SH-SY5Y (cell line): Measurements from ENCODE around the gene C10orf90.

Experiments used
- GATA2 ChIP-seq: IDR thresholded peaks from 2 replicates; pipeline ENCODE4 v1.6.1; 2011; ENCODE audit warnings: mild to moderate bottlenecking, low read depth, low read length
- GATA3 ChIP-seq: IDR thresholded peaks from 2 replicates; pipeline ENCODE4 v1.6.1; 2011; ENCODE audit warnings: low read depth, mild to moderate bottlenecking, low read length, moderate library complexity

C10orf90 gene

DNA sequence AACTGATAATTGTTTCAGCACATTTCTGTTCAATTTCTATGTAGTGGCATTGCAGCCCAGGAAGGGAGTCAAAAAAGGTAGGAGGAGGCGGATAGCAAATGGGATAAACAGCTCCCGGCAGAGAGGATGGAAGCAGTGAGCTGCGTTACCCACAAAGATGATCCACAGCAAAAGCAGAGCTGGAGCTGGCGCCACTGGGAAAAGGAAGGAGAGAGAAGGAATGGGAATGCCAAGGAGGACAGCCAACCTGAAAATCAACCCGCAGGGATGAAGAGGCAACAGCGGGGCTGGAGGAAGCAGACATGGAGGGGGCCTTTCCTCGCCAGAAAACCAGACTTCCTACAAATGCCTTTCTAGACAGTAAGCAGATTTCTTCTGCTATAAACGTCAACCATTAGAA, 199.5 kb downstream of the C10orf90 start:
- TF ChIP-seq GATA3 = no peak
- no peak for TF ChIP-seq GATA2

DNA sequence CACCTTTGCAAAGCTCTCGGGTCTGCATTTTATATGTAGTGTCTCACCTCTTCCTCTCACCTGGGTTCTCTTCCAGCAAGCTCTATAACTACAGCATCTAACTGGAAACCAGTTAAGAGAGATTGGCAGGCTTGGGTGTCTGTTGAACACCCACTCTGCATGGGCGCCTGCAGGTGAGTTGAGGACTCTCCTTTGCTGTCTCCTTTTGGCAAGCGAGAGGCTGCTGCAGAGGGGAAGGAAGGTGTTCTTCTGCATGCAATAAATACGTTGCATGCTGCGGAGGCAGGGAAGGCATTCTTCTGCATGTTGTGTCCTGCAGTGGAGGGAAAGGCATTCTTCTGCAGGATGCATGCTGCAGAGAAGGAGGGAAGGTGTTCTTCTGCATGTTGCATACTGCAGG, 200.8 kb downstream of the C10orf90 start:
- TF ChIP-seq GATA3 (no peak), GATA2 (no peak)

DNA sequence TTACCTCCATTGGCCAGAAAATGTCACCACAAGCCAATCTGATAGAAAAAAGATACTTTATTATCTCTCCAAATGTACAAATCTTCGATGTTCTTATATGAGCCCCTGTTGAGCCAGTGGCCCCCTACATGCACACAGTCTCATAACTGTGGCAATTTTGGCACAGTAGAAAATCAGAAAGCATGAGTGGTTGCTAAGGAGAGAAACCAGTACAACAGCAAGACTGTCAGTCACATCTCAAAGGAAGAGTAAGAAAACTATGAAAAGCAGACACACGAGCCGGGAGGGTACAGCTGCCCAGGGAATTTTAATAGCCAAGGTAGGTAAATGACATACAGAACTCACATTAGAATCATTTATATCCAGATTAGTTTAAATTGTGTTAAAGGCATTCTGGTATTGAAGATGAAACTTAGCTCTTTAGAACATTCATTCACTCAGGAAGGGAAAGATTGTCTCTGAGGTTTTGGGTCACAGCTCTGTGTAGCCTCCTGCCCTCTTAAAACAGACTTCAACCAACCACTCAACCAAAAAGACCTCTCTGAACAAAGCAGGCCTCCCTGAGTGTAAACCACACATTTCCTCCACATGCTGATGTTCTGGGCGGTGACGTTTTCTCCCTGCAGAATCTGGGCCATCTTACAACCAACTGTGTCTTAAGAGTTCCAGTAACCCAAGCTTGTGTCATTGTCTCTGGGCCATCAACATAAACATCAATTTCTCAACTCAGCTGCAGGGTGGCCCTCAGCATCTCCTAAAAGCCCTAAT, 201.4 kb downstream of the C10orf90 start:
- TF ChIP-seq GATA3 (no peak), GATA2 (no peak)

DNA sequence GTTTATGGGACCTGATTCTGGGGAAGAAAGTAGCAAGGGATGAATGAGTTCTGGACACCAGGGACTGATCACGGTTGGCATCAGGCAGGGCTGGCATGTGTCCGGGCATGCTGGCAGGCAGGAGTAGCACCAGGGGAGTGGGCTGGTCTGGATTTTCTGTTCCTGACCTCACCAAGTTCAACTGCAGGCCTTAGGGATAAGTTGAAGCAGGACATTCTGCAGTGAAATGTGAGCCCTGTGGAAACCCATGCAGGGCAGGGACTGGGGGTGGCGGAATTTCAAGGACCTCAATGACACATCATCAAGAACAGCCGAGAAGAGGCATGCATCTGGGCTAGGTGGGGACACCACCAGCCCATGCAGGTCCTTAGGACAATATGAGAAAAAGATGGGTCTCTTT, 202.0 kb downstream of the C10orf90 start:
- no peak for TF ChIP-seq GATA3
- no peak for TF ChIP-seq GATA2

DNA sequence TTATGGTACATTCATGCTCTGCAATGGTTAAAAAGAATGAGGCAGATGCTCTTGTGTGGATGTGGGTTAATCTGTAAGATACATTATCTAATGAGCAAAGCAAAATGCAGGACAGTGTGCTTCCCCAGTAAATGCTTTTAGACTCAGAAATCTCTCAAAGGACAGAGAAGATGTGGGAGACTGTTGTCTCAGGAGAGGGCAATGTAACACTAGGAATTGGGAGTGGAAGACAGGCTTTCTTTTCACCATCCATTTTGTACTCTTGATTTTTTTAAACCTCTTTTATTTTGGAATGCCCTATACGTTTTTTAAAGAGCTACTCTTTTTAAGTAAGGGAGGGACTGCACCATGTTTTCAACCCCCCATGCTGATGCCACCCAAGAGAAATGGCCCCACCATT, 204.7 kb downstream of the C10orf90 start:
- TF ChIP-seq GATA2 (no peak), GATA3 (no peak)

DNA sequence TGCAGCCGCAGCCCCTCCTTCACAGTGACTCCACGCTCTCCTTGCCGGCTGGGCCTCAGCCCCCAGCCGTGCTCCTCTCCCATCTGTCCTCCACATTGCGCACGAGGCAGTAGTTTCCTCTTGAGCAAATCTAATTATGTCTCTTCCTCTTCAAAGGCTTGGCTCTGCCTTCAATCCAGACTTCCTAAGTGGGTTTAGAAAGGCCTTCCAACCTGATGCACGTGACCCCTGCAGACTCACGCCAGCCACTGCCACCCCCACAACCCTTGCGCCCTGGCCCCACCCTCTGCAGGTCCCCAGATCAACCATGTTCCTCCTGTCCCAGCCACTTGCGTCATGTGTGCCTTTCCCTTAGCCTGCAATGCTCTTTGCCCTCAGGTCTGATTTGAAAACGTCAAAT, 207.2 kb downstream of the C10orf90 start:
- TF ChIP-seq GATA2 = no peak
- TF ChIP-seq GATA3 = no peak

DNA sequence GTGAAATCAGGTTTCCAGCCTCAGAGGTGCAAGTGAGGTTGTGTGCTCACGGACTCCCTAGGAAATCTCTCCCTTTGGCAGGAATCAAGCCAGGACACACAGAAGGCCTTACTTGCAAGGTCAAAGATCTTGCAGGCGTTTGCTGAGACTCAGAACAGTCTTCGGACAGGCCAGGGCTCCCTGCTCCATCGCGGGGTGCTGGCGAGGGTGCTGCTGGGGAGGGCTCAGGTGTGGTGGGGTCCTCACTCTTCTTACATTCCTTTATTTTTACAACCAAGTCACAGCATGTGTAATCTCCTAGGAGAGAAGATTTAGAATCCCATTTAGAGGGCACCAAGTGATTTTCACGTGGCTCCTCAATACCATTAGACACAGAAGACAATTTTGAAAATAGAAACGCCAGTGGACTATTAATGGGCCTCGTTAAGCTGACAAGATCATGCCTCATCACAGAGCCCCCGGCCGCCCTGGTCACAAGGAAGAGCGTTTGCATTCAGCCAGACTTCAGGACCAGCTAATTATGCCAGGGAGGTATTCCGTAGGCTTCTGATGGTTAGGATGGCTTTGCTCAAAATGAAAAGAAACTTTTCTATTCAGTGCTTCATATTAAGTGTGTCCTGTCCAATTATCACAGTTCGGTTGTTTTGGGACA, 209.1 kb downstream of the C10orf90 start:
- TF ChIP-seq GATA2 = no peak
- no peak for TF ChIP-seq GATA3

DNA sequence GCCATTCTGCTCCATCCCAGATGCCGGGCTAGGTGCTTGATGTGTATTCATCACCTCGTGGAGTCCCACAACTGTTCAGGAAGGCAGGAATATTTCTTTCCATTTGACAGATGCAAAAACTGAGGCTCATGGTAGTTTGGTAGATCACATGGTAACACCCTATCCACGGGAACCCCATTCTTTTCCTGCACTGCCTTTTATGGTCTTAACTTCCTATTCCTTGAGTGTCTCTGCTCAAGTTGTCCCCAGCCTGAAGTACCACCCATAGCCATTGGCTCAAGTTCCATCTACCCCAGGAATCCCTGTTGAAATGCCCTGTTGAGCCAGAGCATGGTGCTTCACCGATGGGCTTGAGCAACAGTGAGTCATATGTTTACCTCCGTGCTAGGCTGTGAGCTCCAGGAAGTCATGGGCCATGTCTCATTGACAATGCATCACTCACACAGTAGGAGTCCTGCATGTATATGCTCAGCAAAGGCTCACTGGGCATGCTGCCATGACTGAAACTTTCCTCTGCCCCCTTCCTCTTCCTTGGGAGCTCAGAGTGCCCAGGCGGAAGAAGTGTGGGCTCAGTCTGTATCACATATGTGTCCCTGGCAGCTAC, 210.5 kb downstream of the C10orf90 start:
- no peak for TF ChIP-seq GATA3
- TF ChIP-seq GATA2 = no peak

DNA sequence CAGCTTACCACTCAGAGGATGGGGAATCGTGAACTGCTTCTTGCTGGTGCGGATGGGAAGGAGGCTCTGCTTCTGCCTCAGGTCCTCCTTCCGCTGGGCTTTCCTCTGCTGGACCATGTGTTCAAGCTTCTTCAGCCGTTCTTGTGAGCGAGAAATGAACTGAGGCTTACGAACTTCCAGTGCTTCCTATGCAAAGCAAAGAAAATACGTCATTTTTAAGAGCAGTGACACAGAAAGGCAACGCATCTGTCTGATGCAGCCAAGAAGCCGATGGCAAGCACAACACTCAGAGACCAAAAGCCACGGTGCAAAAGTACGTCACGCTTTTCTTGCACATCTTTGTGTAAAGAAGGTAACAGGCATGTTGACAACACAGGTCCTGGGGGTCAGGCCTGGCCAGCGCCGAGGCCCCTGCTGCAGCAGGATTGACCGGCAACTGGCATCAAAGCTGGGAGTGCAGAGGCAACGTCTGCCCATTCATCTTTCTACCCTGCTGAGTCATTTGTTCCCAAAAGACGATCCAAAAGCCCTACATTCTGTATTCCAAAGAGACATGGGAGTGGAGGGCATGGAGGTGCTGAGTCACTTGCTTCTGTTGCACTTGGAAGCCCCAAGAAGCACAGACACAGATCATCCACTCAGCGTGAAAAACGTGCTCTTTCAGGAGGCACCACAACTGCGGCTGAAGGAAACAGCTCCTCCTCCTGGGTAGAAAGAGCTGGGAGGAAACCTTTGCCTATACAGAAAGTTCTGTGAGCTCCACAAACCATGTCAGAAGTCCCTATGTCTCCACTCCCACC, 211.3 kb downstream of the C10orf90 start:
- no peak for TF ChIP-seq GATA3
- no peak for TF ChIP-seq GATA2

DNA sequence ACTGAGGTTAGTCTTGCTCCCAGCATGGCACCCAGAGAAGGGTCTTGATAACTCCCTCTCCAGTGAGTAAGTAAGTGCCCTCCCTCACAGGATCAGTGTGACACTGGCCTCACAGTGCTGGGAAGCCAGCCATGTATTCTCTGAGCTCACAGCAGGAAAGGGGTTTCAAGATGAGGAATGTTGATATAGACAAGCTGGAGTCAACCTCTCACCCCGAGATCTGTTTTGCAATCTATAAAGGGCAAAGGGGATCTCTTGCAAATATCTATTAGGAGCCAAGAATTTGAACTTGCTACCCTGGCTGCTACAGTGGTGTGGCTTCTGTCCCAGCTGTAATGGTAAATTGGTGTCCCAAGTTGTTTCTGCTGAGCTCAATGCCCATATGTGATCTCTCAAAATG, 212.0 kb downstream of the C10orf90 start:
- no peak for TF ChIP-seq GATA3
- TF ChIP-seq GATA2 = no peak

DNA sequence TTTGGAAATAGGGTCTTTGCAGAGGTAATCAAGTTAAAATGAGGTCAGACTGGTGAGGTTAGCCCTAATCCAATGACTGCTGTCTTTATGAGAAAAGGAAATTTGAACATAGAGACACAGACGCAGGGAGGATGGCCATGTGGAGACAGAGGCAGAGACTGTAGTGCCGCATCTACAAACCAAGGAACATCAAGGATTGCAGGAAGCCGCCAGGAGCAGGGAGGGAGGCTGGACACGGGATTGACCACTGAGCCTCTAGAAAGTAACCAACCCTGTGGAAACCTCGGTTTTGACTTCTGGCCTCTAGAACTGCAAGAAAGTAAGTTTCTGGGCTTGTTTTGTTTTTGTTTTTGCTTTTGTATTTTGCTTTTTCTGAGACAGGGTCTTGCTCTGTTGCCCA, 213.9 kb downstream of the C10orf90 start:
- no peak for TF ChIP-seq GATA3
- TF ChIP-seq GATA2 = no peak

DNA sequence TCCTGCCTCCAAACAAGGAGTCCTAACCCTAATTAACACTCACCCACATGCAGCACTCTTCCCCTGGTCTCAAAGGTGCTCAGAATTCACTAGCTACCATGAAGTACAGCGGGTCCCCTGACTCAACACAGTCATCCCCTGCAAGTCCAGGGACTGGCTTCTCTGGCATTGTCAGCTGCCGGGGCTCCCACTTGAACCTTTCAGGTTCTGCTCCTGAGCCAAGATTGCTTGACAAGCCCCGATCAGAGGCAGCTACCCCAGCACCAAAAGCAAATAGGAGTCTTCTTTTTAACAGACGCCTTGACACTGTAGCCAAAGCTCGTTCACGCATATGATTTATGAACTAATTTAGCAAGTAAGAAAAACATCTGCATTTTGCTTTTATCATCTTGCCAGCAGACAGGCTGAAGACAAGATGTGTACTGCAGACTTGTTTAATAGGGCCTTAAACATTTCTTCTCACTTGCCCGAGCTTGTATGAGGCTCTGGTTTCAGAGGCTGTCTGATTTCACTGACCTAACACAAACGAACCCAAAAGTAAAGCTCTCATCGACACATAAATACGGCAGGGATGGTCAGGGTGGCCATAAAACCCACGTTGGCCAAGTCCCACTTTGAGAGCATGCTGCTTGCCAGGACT, 214.6 kb downstream of the C10orf90 start:
- no peak for TF ChIP-seq GATA3
- TF ChIP-seq GATA2 = no peak

DNA sequence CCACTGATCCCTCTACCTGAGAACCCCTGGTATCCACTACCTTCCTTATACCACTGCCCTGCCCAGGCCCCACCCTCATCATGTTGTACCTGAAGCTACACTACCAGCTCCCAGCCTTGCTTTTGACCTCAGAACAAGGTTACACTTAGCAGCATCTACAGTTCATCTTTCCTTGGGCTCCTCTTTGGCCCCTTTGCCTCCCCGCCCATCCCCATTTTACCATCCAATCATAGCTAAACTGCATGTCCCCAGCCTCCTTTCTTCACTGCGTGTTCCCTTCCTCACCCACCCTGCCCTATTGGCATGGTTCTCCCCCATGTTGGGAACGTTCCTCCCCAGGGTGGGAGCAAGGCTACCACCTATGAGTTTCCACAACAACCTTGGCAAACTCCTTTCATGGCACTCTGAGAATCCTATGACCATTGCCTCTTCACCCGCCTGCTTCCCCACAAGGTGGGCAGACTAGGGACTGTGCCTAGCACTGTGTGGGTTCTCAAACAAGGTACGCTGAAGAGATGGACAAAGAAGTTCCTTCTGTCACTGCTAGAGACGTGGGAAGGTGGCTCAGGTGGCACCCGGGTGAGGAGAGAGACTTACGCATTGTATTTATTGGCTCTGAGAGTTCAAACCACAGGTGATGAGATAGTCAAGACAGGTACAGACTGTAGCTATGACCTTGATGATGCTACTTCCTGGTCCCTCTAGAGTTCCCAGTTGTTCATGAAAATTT, 215.3 kb downstream of the C10orf90 start:
- TF ChIP-seq GATA3 (no peak), GATA2 (no peak)
